GM21528 (cell line): Measurements from ENCODE around the gene CAMSAP2.
"Not testable (repeated sequence)": the region's sequence is repeated elsewhere in the genome, so short reads cannot be mapped to it uniquely, and the experiment has no call there.

Experiments
- ATAC-seq: cut with Tn5 transposase; IDR thresholded peaks from one replicate; pipeline ENCODE4 v1.9.1; 2021; ENCODE audit warnings: mild to moderate bottlenecking, moderate library complexity; ENCODE audit not compliant: unreplicated experiment, low FRiP score

CAMSAP2 gene

DNA sequence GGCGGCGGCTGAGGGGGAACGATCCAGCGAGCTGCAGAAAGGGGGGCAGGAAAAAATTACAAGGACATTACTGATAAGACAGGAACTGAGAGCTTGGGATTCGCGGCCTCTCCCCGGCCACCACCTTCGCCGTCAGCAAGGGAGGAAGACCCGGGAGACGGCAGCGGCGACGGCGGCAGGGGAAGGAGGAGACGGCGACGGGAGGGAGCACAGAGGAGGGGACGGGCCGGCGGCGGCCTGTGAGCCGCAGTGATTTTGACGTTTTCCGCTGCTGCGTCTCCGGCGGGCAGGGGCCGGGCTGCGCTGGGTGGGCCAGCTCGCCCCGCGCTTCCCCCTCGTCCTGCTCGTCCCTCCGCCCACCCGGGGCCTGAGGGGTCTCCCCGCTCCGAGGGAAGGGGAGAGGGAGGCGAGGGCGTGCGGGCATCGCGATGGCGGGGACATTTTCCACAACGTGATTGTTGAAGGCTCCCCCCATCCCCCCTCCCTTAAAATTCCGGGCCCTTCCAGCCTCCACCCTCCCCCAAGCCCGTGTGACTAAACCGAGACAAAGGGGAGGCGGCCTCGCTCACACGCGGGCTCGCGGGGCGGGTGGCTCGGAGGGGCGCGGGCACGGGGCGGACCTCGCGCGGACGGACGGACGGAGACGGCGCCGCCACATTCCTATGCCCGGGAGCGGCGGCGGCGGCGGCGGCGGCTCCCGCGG lies 407 bp downstream of the CAMSAP2 start:
- peak; percentile 60 for ATAC-seq

DNA sequence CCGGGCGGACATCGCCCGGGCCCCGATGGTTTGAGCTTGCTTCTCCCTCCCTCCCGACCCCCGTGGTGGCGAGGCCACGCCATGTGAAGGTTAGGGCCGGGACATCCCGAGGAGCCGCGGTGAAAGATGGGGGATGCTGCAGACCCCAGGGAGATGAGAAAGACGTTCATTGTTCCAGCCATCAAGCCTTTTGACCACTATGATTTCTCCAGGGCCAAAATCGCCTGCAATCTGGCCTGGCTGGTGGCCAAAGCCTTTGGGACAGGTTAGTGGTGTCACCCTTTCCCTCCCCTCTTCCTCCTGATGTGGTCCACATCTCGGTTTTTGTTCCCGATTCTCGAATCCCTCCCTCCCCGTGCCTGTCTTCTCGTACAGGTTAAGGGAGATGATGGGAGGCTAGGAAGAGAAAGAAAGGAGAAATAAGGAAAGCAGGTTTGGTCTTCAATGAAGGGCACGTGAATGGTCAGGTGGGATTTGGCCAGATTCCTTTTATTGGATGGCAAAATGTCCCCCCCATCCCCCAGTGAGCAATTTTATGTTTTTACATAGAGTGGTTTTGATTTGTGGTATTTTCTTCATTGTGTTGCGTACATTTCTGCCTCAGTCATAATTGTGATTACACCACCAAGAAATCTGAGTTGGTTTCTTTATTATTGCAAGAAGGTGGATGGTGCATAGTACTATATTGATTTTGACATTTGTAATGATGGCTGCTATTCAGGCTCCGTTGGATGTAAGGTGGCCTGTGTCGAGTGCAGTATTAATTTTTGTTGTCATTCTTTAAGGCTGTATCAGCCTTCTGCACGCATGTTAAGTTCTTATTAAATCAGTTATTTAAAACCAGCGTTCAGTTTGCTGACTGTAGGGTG lies 1.2 kb downstream of the CAMSAP2 start:
- ATAC-seq = no peak

DNA sequence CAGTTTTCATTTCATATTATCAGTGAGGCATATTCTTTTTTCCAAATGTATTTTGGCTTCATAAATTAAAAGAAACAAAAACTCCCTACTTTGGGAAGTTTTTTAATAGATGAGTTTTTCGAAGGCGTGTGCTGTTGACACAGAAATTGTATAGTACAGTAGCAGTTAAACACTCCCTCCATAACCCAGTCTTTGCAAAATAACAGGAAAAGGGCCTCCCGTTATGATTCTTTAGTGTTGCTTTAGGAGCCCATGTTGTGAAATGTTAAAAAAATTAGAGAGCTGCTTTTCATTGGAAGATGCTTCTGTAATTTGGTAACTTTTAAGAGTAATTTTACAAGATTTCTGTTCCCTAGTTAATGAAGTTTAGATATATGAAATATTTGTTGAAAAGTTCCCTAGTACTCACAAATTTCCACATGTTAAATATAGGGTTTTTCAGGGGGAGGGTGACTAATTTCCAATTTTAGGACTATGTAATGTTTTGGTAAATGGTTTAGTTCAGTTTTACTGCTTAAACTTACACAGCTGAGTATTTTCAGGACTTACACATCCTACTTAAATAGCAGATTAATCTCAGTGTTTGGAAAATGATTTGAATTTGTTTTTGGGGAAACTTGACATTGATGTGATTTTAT lies 2.0 kb downstream of the CAMSAP2 start:
- no peak for ATAC-seq

DNA sequence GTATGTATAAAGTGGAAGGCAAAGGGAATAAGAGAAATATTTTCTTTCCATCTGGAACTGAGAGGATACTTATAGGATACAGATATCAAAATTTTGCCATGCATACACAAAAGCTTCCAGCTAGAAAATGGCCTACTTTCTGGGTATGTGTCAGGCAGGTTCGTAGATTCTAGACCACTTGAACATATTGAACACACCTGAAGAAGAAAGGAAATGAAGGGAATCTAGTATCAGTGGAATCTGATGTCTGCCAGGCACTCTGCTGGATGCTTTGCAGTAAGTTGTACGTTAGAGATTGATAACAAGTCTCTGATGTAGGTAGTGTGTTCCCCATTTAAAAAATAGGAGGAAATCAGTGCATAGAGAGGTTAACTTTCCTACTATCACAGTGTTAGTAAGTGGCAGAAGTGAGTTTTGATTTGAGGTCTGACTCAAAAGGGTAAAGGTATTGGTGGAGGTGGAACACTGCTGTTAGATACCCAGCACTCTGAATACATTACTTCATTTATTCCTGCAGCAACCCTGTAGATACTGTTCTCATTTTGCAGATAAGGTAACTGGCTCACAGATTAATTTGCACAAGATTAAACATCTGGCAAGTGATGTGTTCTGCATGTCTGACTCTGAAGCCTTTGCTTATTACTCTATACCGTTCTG lies 3.0 kb downstream of the CAMSAP2 start:
- ATAC-seq = no peak

DNA sequence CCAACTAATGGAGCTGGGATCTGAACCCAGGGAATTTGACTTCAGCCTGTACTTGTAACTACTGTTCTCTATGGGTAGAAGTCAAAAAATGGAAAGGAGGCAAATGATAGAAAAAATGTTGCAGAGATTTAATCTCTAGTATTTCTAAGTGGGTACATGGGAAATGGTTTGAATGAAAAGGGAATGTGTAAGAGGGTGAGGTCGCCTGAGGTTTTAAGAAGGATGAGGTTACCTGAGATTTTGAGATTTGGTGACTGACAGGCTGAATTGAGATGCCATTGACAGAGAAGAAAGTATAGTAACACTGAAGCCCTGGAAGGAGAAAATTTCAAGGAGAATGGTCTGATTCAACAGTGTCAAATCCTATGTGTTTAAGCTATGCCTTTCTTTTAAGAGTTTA lies 5.5 kb downstream of the CAMSAP2 start:
- no peak for ATAC-seq

DNA sequence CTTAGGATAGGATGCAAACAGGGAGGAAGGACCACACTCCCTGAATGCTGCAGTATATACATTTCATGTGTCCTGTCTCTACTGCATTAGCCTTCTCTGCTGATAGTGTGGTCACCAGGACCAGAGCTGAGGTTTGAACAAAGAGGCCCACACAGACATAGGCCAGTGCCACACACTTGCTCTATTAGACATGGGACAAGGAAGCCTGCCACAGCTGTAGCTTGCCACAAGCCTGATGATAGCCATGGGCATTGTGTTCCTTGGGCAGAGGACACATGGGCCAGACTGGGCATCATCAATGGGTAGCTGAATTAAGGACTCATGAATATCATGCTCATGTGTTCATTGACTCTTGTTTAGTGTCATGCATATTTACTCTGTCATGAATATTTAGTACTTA lies 10.4 kb downstream of the CAMSAP2 start:
- no peak for ATAC-seq

DNA sequence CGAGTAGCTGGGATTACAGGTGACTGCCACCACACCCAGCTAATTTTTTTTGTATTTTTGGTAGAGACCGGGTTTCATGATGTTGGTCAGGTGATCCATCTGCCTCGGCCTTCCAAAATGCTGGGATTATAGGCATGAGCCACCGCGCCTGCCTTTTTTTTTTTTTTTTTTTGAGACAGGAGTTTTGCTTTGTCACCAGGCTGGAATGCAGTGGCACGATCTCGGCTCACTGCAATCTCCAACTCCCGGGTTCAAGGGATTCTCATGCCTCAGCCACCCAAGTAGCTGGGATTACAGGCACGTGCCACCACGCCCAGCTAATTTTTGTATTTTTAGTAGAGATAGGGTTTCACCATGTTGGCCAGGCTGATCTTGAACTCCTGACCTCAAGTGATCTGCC lies 12.1 kb downstream of the CAMSAP2 start:
- ATAC-seq = not testable (repeated sequence)

DNA sequence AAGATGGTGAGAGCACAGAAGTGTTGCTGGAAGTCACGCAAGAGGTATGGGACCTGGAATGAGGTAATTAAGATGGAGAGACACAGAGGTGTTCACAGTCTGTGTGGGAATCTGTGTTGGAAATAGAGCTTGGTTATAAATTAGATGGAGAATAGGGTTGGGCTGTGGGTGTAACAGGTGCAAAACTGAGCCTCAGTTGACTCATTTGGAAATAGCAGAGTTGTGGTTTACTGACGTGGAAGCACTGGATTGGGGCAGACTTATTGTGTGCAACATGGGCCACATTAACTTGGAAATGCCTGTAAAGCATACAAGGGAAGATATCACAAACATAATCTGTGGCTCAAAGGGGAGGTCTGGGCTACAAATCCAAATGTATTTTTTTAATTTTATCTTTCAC lies 13.0 kb downstream of the CAMSAP2 start:
- ATAC-seq = peak; percentile 83

DNA sequence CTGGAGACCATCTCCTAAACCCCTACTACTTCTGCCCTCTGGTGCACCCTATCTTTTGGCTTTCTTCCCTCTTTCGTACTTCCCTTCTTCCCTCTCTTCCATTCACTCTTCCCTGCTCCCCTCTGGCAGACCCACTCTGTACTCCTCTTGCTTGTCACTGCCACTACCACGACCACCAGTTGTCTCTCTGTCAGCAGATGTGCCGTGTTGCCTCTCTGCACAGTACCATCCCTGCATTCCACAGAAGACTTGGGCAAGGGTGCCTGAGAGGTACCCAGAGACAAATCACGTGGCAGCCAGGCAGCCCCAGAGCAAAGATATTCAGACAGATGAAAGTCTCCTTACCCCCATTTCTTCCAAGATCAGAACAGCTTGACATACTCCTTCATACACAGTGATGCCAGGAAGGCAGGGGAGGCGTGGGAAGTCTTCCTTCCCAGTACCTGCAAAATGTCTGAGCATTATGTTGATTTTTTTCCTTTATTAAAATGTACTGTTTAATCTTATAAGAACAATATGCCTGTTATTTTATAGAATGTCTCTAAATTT lies 15.0 kb downstream of the CAMSAP2 start:
- ATAC-seq = no peak

DNA sequence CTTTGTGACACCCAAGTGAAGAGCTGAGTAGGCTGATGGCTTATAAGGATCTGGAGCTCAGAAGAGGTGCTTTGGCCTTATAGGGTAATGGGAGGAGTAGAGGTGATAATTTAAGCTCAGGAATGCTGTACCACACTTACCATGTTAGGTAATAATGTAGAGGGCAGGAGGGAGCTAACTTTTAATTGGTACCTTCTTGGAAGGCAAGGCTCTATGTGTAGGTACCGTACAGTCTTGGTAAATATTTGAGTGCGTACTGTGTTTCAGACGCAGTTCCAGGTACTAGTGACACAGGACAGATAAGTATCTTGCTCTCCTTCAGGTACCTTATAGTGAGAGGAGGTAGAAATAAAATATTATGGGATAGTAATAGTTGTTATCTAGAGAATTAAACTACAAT lies 16.8 kb downstream of the CAMSAP2 start:
- no peak for ATAC-seq

DNA sequence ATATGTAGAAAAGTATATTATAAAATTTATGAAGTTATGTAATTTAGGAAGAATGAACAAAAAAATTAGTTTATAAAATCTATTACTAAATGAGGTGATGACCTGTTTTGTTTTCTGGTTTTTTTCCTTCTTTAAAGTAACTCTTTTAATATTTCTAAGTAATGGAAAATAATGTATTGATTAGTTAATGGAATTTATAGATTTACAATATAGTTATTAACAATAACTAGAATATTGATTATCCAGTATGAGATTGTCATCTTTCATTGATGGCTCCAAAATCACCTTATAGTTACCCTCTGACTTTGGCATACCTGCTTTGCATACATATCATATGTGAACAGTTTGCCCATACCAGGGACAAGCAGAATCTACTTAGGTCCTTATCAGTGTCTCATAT lies 23.4 kb downstream of the CAMSAP2 start:
- ATAC-seq = no peak

DNA sequence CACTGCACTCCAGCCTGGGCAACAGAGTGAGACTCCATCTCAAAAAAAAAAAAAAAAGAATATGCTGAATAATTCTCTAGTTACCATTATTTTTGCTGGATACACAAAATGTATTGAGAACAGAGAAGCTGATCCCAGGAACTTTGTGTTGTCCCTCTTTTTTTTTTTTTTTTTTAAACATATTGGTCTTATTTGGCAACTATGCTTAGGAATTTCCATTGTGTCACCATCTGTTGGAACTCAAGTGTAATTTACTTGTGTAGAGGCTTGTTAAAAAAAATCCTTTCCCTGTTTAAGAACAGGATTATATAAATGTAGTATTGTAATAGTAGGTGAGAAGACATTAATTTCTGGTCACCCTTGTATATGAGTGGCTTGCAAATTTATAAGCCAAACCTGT lies 28.6 kb downstream of the CAMSAP2 start:
- ATAC-seq = no peak

DNA sequence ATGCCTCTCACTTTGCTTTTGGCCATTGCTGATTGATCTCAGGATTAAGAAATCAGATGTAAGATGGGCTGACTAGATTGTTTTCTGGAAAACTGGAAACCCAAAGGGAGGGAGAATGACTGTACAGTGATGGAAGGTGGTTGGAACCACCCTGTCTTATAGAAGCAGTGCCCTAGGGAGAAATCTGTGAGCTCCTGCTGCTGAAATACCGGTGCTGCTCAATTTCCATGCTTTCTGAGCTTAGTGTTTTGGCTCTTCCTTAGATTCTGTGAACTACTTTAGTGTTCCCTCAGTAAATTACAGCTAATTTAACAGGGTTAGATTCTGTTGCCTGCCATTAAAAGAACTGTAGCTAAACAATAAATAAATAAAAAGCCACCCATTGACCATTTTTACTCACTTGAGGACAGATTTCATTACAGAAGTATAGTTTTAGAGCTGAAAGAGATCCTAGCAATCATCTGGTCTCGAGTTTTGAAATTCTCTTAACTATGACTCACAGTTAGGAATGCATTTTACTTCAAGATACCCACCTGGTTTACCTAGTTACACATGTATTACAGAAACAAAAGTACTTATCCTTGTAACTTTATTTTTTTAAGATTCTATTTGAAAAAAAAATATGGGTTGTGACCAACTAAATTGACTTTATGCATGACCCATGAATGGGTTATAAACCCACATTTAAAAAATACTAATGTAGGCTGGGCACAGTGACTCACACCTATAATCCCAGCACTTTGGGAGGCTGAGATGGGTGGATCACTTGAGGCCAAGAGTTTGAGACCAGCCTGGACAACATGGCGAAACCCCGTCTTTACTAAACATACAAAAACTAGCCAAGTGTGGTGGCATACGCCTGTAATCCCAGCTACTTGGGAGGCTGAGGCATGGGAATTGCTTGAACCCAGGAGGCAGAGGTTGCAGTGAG lies 33.2 kb downstream of the CAMSAP2 start:
- no peak for ATAC-seq

DNA sequence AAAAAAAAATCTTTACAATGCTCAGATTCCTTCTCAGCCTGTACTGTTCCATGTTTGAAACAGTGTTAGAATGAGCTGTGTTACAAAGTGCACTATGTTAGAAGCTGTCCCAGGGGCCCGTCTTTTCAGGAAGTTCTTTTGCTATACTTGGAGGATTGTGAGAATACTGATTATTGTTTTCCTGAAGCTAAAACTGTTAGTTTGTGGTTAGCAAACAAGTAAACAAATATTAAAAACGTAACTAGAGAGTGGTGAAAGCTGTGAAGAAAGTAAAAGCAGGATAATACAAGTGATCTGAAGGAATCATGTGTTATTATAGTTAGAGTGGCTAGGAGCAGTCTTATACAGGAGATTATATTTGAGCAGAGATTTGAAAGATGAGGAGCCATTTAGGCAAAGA lies 35.6 kb downstream of the CAMSAP2 start:
- no peak for ATAC-seq

DNA sequence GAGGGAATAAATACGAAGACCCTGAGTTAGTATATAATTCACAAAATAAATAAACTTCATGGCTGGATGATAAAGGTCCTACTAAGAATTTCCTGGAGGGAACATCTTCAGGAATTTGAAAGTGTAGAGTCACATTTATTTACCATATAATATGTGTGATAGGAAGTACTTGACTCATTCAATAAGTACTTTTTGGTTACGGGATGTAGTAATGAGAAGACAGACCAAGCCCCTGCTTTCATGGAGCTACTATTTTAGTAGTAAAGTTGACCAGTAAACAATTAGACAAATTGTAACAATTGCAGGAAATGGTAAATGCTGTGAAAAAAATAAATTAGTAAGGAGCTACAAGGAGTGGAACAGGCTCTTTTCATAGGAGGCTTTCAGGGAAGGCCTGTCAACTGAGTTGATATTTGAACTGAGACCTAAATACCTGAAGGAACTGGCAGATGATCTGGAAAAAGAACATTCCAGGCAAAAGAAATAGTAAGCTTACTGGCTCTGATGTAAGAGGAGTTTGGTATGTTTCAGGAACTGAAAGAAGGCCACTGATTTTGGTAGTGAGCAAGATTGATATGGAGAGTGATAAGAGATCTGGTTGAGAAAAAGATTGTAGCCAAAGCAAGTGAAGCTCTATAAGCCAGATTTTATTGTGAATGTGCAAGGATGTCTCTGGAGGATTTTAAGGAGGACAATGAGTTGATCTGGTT lies 36.2 kb downstream of the CAMSAP2 start:
- ATAC-seq = no peak

DNA sequence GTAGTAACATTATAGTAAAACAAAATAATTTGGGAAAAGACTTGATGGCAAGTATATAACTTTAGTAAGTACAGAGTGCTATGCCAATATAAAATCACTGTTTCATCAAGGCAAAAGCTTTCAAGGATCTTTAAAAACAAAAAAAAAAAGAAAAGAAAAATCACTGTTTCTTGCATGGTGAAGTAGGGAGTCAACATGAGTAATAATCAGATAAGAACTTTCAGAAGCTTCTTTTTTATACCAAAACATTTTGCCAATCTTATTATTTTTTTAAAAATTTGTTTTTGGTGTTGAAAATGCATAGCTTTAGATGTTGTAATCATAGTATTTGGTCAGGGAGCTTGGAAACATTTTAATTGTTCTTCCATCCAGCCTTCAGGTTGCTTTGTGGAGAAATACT lies 37.2 kb downstream of the CAMSAP2 start:
- ATAC-seq = no peak

DNA sequence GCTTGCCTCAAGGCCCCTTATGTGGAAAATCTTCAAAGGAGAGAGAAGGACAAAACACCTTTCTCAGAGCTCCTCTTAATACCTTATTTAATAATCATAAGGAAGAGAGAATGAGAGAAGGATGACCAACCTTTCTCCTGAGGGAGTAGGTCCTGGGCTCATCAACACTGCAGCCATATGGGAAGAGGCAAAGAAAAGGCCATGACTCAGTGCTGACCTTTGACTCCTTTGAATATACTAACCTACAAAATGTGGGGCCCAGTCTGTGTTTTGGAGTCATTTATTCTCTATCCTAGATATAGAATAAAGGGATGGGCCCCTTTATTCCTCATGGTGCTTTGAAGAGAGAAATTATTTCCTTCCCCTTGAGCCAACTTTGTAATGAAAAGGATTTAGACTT lies 38.3 kb downstream of the CAMSAP2 start:
- no peak for ATAC-seq

DNA sequence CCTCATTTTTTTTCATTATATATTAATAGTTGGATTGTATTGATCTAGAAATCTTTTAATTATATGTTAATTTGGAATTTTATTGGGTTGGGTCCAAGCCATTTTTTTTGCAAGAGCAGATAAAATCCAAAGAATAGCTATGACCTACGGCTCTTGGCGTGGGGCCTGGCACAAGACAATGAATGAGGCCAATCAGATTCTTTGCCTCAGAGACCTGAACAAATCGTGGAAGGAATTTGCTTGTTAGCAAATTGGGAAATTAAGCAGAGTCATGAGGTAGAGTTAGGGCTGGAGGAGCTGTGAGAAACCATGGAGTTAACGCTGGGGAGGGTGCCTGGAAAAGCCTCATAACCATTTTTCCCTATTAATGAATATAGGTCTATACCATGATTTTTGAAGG lies 40.1 kb downstream of the CAMSAP2 start:
- no peak for ATAC-seq

DNA sequence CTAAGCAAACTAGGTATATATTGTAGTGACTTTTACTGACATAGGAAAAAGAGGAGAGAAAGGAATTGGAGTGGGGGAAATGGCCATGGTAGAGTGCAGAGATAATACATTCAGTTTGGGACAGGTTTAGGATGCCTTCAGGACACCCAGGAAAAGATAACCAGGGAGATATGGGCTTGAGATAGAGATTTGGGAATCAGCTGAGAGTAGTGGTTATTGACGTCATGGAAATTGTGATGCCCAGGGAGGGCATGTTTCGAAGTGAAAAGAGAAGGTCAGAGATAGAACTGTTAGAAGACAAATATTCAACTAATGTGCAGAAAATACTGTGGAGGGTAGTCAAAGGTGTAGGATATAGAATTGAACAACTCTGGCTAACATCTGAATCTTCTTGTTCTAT lies 40.6 kb downstream of the CAMSAP2 start:
- no peak for ATAC-seq
